Ishikawa (cell line): Measurements from ENCODE around the gene TBC1D22B.
A peak's percentile ranks its signal among the peaks of the same experiment; 100 is the strongest.

Experiments used
- CEBPB ChIP-seq: IDR thresholded peaks from 2 replicates; pipeline ENCODE4 v1.6.1; 2012
- CREB1 ChIP-seq: IDR thresholded peaks from 2 replicates; pipeline ENCODE4 v1.6.1; 2012; ENCODE audit warnings: low read depth
- EGR1 ChIP-seq: IDR thresholded peaks from 2 replicates; pipeline ENCODE4 v1.6.1; 2012
- EP300 ChIP-seq: IDR thresholded peaks from 2 replicates; pipeline ENCODE4 v1.6.1; 2012; ENCODE audit warnings: borderline replicate concordance
- FOXM1 ChIP-seq: IDR thresholded peaks from 2 replicates; pipeline ENCODE4 v1.6.1; 2012; ENCODE audit warnings: low read depth, borderline replicate concordance
- NFIC ChIP-seq: IDR thresholded peaks from 2 replicates; pipeline ENCODE4 v1.6.1; 2012
- RAD21 ChIP-seq: IDR thresholded peaks from 2 replicates; pipeline ENCODE4 v1.6.1; 2012; ENCODE audit warnings: low read depth
- REST ChIP-seq: IDR thresholded peaks from 2 replicates; pipeline ENCODE4 v1.6.1; 2012; ENCODE audit warnings: low read depth, mild to moderate bottlenecking
- TAF1 ChIP-seq: IDR thresholded peaks from 2 replicates; pipeline ENCODE4 v1.6.1; 2012; ENCODE audit warnings: low read depth, mild to moderate bottlenecking
- TCF12 ChIP-seq: IDR thresholded peaks from 2 replicates; pipeline ENCODE4 v1.6.1; 2012; ENCODE audit warnings: low read depth
- TEAD4 ChIP-seq: IDR thresholded peaks from 2 replicates; pipeline ENCODE4 v1.6.1; 2012
- USF1 ChIP-seq: IDR thresholded peaks from 2 replicates; pipeline ENCODE4 v1.6.1; 2012
- YY1 ChIP-seq: IDR thresholded peaks from 2 replicates; pipeline ENCODE4 v1.6.1; 2012; ENCODE audit warnings: low read depth
- ZBTB7A ChIP-seq: IDR thresholded peaks from 2 replicates; pipeline ENCODE4 v1.6.1; 2012; ENCODE audit warnings: low read depth
- TF ChIP-seq, protein P1 (sequence below): IDR thresholded peaks from 2 replicates; pipeline ENCODE4 v1.6.1; 2012

The TBC1D22B gene

GRCh38 chr6:37351027-37351426 lies 93.5 kb downstream of the TBC1D22B start:
- TF ChIP-seq CREB1, result no peak
- TF ChIP-seq TEAD4, result no peak
- TF ChIP-seq CEBPB, result no peak
- TF ChIP-seq YY1, result no peak
- TF ChIP-seq TCF12, result no peak
- TF ChIP-seq ZBTB7A, result no peak
- no peak for TF ChIP-seq RAD21
- TF ChIP-seq EGR1, result no peak
- no peak for TF ChIP-seq EP300
- no peak for TF ChIP-seq NFIC
- TF ChIP-seq REST, result no peak
- TF ChIP-seq TAF1, result no peak
- no peak for TF ChIP-seq USF1
- no peak for TF ChIP-seq FOXM1
- TF ChIP-seq, protein P1, sequence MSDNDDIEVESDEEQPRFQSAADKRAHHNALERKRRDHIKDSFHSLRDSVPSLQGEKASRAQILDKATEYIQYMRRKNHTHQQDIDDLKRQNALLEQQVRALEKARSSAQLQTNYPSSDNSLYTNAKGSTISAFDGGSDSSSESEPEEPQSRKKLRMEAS, result no peak

GRCh38 chr6:37352384-37352783 lies 94.8 kb downstream of the TBC1D22B start:
- TF ChIP-seq TCF12, result no peak
- TF ChIP-seq EGR1, result no peak

DNA sequence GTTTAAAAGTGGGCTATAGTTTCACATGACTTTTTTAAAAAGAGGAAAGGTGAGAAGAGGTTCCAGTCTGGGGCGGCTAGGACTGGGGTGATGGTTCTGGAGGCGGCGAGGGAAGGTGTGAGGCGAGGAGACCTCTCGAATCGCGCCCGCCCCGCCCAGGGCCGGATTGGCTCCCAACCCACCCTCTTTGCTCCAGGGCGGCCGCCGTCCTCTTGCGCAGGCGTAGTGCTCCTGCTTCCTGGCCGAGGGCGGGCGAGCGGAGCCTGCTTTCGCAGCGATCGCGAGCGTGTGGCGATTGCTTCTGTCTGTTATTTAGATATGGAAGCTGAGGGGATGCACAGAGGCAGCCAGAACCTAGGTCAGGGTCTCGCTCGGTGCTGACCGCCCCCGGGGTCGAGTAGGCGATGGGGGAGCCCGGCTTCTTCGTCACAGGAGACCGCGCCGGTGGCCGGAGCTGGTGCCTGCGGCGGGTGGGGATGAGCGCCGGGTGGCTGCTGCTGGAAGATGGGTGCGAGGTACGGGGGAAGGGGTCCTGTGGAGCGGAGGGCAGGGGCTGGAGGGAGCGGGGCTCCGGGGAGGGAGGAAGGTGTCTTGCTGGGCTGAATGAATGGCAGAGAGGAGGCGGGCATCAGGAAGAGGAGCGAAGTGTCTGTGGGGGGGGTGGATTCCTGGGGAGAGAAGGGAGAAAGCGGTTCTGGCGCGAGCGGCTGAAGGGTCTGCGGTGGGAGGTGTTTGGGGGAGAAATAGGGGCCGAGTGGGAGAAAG lies 96.4 kb downstream of the TBC1D22B start, which contains the start of gene RNF8:
Gene RNF8 (plus strand): TSS at position 223 of the 765 bp plus-strand sequence. CDS start 182 bp downstream, at position 405.
- TF ChIP-seq FOXM1 (no peak), EP300 (no peak), CEBPB (no peak), EGR1 (0 out of 2 replicates have a peak, but pooled peaks have one; percentile 17), USF1 (no peak), TAF1 (peak; percentile 74), TCF12 (0 out of 2 replicates have a peak, but pooled peaks have one; percentile 25), TEAD4 (no peak), YY1 (peak; percentile 70), REST (no peak), ZBTB7A (no peak; the same call in 1 of the 2 replicates), RAD21 (no peak), NFIC (0 out of 2 replicates have a peak, but pooled peaks have one; percentile 28), CREB1 (no peak)
- TF ChIP-seq, protein P1, result peak; percentile 95

DNA sequence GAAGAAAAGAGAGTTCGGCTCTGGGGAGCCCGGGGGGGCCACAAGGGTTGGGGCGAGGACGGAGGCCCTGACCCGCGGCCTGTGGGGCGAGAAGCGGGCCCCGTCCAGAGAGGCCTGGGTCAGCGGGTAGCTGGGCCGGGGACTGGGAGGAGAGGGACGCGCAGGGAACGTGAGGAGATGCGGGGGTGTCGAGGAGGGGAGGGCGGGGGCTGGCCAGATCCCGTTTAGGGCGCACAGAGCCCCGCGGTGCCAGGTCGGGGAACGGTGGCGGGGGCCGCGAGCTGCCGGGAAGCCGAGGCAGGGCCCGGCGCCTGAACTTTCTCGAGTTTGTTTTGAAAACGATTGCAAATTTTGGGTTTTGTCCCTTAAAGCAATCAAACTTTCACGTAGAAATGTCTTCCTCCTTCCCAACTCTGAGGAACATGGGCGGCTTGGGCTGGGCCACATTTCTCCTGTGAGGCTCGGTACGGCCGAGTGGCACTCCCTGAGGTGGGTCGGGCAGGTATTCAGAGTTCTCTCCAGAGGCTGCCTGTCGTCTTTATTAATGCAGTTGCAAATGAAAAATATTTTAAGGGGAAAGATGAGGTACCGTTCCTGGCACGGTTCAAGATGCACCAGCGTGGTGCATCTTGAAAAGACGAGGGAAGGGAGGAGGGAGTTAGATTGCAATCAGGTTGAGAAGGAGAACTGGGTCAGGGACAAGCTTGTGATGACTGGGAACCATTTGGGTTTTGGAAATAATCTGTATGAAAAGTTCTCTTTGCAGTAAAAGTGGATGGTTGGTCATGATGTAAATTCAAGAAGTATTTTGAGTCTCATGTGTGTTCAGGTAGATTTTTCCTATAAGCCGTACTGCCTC lies 97.2 kb downstream of the TBC1D22B start:
- TF ChIP-seq, protein P1, result no peak
- TF ChIP-seq CEBPB (no peak), EGR1 (no peak), FOXM1 (no peak), YY1 (no peak), RAD21 (no peak), NFIC (no peak)

DNA sequence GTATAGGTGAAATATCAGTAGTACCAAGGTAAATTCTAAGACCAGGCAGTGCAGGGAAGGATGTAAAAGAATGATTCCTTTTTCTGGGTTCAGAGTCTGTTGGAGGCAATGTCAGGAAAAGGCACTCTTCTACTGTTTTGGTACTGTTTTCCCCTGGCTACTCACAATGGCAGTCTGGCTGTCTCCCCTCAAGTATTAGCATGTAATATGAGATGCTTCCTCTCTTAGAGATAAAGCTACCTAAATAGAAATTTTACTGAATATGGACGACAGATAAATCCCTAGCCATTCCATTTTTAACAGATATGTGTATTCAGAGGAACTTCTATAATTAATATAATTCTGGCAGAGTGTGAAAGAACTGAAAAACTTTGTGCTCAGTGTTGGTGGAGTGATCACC lies 99.7 kb downstream of the TBC1D22B start:
- TF ChIP-seq, protein P1, result no peak
- TF ChIP-seq FOXM1, result no peak
- TF ChIP-seq CEBPB, result no peak
- TF ChIP-seq TAF1, result no peak
- TF ChIP-seq RAD21, result no peak
- no peak for TF ChIP-seq ZBTB7A
- TF ChIP-seq TCF12, result no peak

GRCh38 chr6:37357860-37358259 lies 100.3 kb downstream of the TBC1D22B start:
- TF ChIP-seq USF1 (no peak), EP300 (no peak), RAD21 (no peak), YY1 (no peak), CEBPB (no peak), TCF12 (no peak), REST (no peak), CREB1 (no peak), NFIC (no peak), EGR1 (no peak), ZBTB7A (no peak), FOXM1 (no peak), TAF1 (no peak), TEAD4 (no peak)
- TF ChIP-seq, protein P1, result no peak
